ENCODE measurements around the gene PTPRD.

GRCh38 chr9:9469271-9469670 lies 1143.5 kb downstream of the PTPRD start:
- no peak for TF ChIP-seq CTCF (conservative IDR thresholded peaks at IDR 0.05 in 1 of 2, IDR thresholded peaks at IDR 0.05 in 1 of 2; ENCODE audit: extremely low read depth in 1 of 2, insufficient read depth in 1 of 2, low read depth in 1 of 2, low read length in 2 of 2)
- TF ChIP-seq EZH2 (IDR thresholded peaks at IDR 0.05; ENCODE audit: borderline replicate concordance, low read length) = no peak
